RWPE1 (cell line): ENCODE data around the gene CACHD1.

ENCODE experiments used
- CTCF ChIA-PET: fragments of 350-600 bp; sonication (Branson Sonifier 250); formaldehyde crosslinking; extraction: SDS; loops from one replicate; lab custom pipeline; 2021; lab: Yijun Ruan, JAX
- POLR2A ChIA-PET: fragments of 400-600 bp; formaldehyde crosslinking; extraction: SDS; loops from one replicate; lab custom pipeline; 2020; ENCODE audit warnings: antibody characterized with exemption; ENCODE audit not compliant: low non-redundant PET; lab: Yijun Ruan, JAX
- DNase-seq: peaks from one replicate; pipeline ENCODE4 v3.0.0; 2012; ENCODE audit warnings: low spot score
- H3K27ac ChIP-seq: fragments of 450-650 bp; 2 replicates; pipeline ENCODE4 v1.5.1; 2017
- CTCF ChIP-seq: fragments of 450-650 bp; conservative IDR thresholded peaks from 2 replicates; pipeline ENCODE4 v1.5.1; 2017; ENCODE audit warnings: low read depth, mild to moderate bottlenecking

CACHD1 gene

GRCh38 chr1:64588876-64589275 is 118.9 kb downstream of the CACHD1 start:
- TF ChIP-seq CTCF: no peak
- H3K27ac ChIP-seq: no peak overlapping the region
- no peak for DNase-seq
- CTCF ChIA-PET: no interaction called here
- POLR2A ChIA-PET: no interaction called here

GRCh38 chr1:64590316-64590715 is 120.4 kb downstream of the CACHD1 start:
- no peak for DNase-seq
- H3K27ac ChIP-seq: no peak overlapping the region
- CTCF ChIA-PET: no interaction called here

GRCh38 chr1:64594446-64594845 is 124.5 kb downstream of the CACHD1 start:
- H3K27ac ChIP-seq: no peak overlapping the region
- ChIA-PET POLR2A (no interaction called here), CTCF (no interaction called here)
- no peak for DNase-seq
- TF ChIP-seq CTCF: no peak

More at GRCh38 chr1:64590316-64590715, 120.4 kb downstream of the CACHD1 start:
- POLR2A ChIA-PET: no interaction called here
- TF ChIP-seq CTCF: no peak

DNA sequence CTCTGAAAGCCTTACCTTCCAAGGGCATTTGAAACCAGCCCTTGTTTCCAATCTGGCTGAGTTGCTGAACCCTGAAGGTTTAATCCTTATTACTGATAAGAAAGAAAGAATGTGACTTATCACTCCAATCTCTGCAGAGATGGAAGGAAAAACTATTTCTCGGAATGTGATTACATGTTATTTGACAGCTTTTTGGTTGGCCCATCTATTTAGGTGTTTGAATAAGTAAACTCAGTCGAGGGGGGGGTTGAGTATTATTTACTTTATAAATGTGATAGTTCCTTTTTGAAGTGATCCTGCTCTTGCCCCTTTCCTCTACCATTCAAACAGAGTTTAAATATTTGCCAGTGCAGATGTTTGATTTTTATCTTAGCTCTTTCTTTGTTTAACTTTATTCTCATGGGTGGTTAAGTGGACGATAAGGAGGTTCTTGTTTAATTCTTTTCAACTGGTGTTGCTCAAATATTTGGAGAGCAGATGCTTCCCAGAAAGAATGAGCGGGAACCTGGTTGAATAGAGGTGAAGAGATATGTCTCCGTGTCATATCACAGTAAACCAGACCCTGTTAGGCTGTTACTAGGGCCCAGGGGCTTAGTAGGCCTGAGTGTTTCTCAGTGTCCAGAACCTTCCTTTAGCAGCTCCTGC is 126.1 kb downstream of the CACHD1 start:
- CTCF ChIA-PET: interaction anchor here (1.0 kb wide), 1 partner anchor 89 kb away, joined by 5 read pairs; no protein-coding TSS in a partner anchor
- DNase-seq: no peak
- no peak overlapping the region for H3K27ac ChIP-seq
- no peak for TF ChIP-seq CTCF
- POLR2A ChIA-PET: no interaction called here

GRCh38 chr1:64597113-64597512 is 127.2 kb downstream of the CACHD1 start:
- no peak for DNase-seq
- ChIA-PET CTCF (interaction anchor here (0.5 kb wide), 1 partner anchor 1371 kb away, joined by 4 read pairs; no protein-coding TSS in a partner anchor), POLR2A (no interaction called here)
- H3K27ac ChIP-seq: no peak overlapping the region
- no peak for TF ChIP-seq CTCF

GRCh38 chr1:64598100-64598571 is 128.2 kb downstream of the CACHD1 start:
- POLR2A ChIA-PET: interaction anchor here (0.8 kb wide), 1 partner anchor 9 kb away, joined by 3 read pairs; no protein-coding TSS in a partner anchor
- TF ChIP-seq CTCF: no peak
- DNase-seq: peak; percentile 76
- H3K27ac ChIP-seq: no peak overlapping the region
- CTCF ChIA-PET: interaction anchor here (0.6 kb wide), 1 partner anchor 12 kb away, joined by 3 read pairs; no protein-coding TSS in a partner anchor
